ENCODE data around the gene MUSK. TPM values are rescaled to one million over a fixed set of nuclear protein-coding genes. Genes with fewer than 3 reads are reported as not detected.

The MUSK gene
- total and polyA plus RNA-seq, 2 of the 8 experiments (the other 6 are each of a cell fraction or from before 2014, with no cell fraction given), result not detected

- no peaks in the 10 kb centered on the region for H3K79me2 ChIP-seq (ENCODE audit: control insufficient read depth in 1 of 2, insufficient read depth in 2 of 2, low read length in 2 of 2)
- no peak for TF ChIP-seq TCF12 (IDR thresholded peaks at IDR 0.05; ENCODE audit: low read depth, low read length)
- no peak overlapping the region for H4K5ac ChIP-seq (ENCODE audit: insufficient read length, low read depth, low read length)
- H3K27ac ChIP-seq (ENCODE audit: low read depth, low read length), result no peak overlapping the region
- no peak overlapping the region for H3K4ac ChIP-seq (replicated peaks; ENCODE audit: insufficient read length, low read depth, low read length)
- H2BK120ac ChIP-seq (replicated peaks; ENCODE audit: low read depth, low read length), result no peak overlapping the region
- FAIRE-seq (no peak), DNase-seq (ENCODE audit: low read depth in 1 of 2, low spot score in 2 of 2) (no peak)
- no peaks in the 10 kb centered on the region for H3K9me3 ChIP-seq (ENCODE audit: insufficient read depth in 2 of 2, low read depth in 1 of 2, low read length in 1 of 2)
- H4K91ac ChIP-seq (replicated peaks; ENCODE audit: insufficient read length, low read length), result no peak overlapping the region
- no peak overlapping the region for H4K8ac ChIP-seq (ENCODE audit: extremely low read depth, insufficient read depth, low read length)
- no peaks in the 10 kb centered on the region for H4K20me1 ChIP-seq (replicated peaks in 1 of 2; ENCODE audit: control insufficient read depth in 1 of 2, insufficient read depth in 2 of 2, low read length in 2 of 2)
- POLR2A ChIA-PET (ENCODE audit: partially characterized antibody), result no interaction called here
- H2BK20ac ChIP-seq (ENCODE audit: low read length), result no peak overlapping the region
- no peak overlapping the region for H2BK12ac ChIP-seq (ENCODE audit: low read depth, low read length)
- no peak overlapping the region for H3K9ac ChIP-seq (replicated peaks in 1 of 4; ENCODE audit: extremely low read depth in 1 of 4, low read depth in 3 of 4, low read length in 3 of 4)
- 92% methylated on average over 3 of the region's 3 CpGs; no CpG with 5 or more reads in 1 of the 2 experiments for WGBS, 2 experiments (ENCODE audit: extremely low coverage in 1 of 2, insufficient coverage in 1 of 2, insufficient read length in 1 of 2, insufficient replicate concordance in 2 of 2, low coverage in 1 of 2, low lambda C conversion rate in 2 of 2, missing lambda C conversion rate in 1 of 2)
- no peak overlapping the region for H2BK15ac ChIP-seq (ENCODE audit: low read length)
- no peaks in the 10 kb centered on the region for H3K79me1 ChIP-seq (ENCODE audit: low read depth, low read length)
- H3K4me3 ChIP-seq (ENCODE audit: extremely low read depth in 1 of 4, insufficient read depth in 2 of 4, low read depth in 3 of 4, low read length in 4 of 4), result no peak overlapping the region
- H3K14ac ChIP-seq (ENCODE audit: insufficient read length), result no peak overlapping the region
- no peaks in the 10 kb centered on the region for H3K23me2 ChIP-seq (ENCODE audit: low read depth, low read length)
- H3K4me1 ChIP-seq (replicated peaks in 1 of 4; ENCODE audit: control insufficient read depth in 3 of 4, insufficient read depth in 4 of 4, low read length in 3 of 4), result no peaks in the 10 kb centered on the region
- H3K23ac ChIP-seq (ENCODE audit: insufficient read length), result no peak overlapping the region
- H2AFZ ChIP-seq (ENCODE audit: low read length), result no peak overlapping the region
- no peak overlapping the region for H2BK5ac ChIP-seq (ENCODE audit: low read depth, low read length)
- no peak overlapping the region for H3K18ac ChIP-seq (ENCODE audit: extremely low read depth, low read length)
- H2AK5ac ChIP-seq (ENCODE audit: low read depth, low read length), result no peak overlapping the region
- H3K56ac ChIP-seq (replicated peaks; ENCODE audit: insufficient read length, low read depth, low read length), result no peak overlapping the region
- CTCF ChIA-PET (ENCODE audit: partially characterized antibody), result interaction anchor here (0.6 kb wide), 1 partner anchor 998 kb away, joined by 3 read pairs; no protein-coding TSS in a partner anchor
- no peaks in the 10 kb centered on the region for H3K36me3 ChIP-seq (ENCODE audit: control insufficient read depth in 2 of 4, insufficient read depth in 4 of 4, low read length in 3 of 4)
- H3K27me3 ChIP-seq (replicated peaks in 1 of 4; ENCODE audit: control insufficient read depth in 3 of 4, extremely low read depth in 1 of 4, insufficient read depth in 3 of 4, low read length in 3 of 4), result no peaks in the 10 kb centered on the region
- no peak overlapping the region for H3K4me2 ChIP-seq (ENCODE audit: insufficient read depth in 1 of 2, low read depth in 2 of 2, low read length in 2 of 2)
These were observed 4.4 kb downstream of the MUSK start for GRCh38 chr9:110672873-110673510.
